ENCODE data around the gene ELMO1. TPM values are rescaled to one million over a fixed set of nuclear protein-coding genes. Genes with fewer than 3 reads are reported as not detected.
A peak's percentile ranks its signal among the peaks of the same experiment; 100 is the strongest.

The ELMO1 gene
- total RNA-seq, 1 donor from 2014 or later, result 112 TPM

- Mint-ChIP-seq H3K27me3 (ENCODE audit: low read depth) (no peaks in the 10 kb centered on the region), H3K4me3 (ENCODE audit: low read depth) (no peak overlapping the region), H3K27ac (no peak overlapping the region), H3K9me3 (peaks cover 4% of the 10 kb centered on the region), H3K4me1 (ENCODE audit: low read depth) (peaks cover 42% of the 10 kb centered on the region), H3K36me3 (ENCODE audit: low read depth) (peaks cover 87% of the 10 kb centered on the region)
- intact Hi-C loops (cut with micrococcal nuclease), result no loop called here
- DNase-seq (ENCODE audit: low spot score), result no peak
These were observed 579.8 kb downstream of the ELMO1 start for GRCh38 chr7:36868727-36869411.

GRCh38 chr7:36865019-36865418 lies 583.6 kb downstream of the ELMO1 start:
- intact Hi-C loops (cut with micrococcal nuclease), result no loop called here
- Mint-ChIP-seq H3K4me1 (ENCODE audit: low read depth) (peaks cover 30% of the 10 kb centered on the region), H3K27ac (no peak overlapping the region), H3K4me3 (ENCODE audit: low read depth) (no peak overlapping the region), H3K9me3 (no peaks in the 10 kb centered on the region), H3K36me3 (ENCODE audit: low read depth) (peaks cover 93% of the 10 kb centered on the region), H3K27me3 (ENCODE audit: low read depth) (no peaks in the 10 kb centered on the region)
- no peak for DNase-seq (ENCODE audit: low spot score)

GRCh38 chr7:36863901-36864701 lies 584.6 kb downstream of the ELMO1 start:
- DNase-seq (ENCODE audit: low spot score), result no peak
- Mint-ChIP-seq H3K4me1 (ENCODE audit: low read depth) (peaks cover 30% of the 10 kb centered on the region), H3K27me3 (ENCODE audit: low read depth) (no peaks in the 10 kb centered on the region), H3K4me3 (ENCODE audit: low read depth) (no peak overlapping the region), H3K9me3 (no peaks in the 10 kb centered on the region), H3K27ac (no peak overlapping the region), H3K36me3 (ENCODE audit: low read depth) (peaks cover 94% of the 10 kb centered on the region)
- intact Hi-C loops (cut with micrococcal nuclease), result no loop called here

- peaks cover 95% of the 10 kb centered on the region for H3K36me3 Mint-ChIP-seq (ENCODE audit: low read depth)
- H3K27me3 Mint-ChIP-seq (ENCODE audit: low read depth), result no peaks in the 10 kb centered on the region
- intact Hi-C loops (cut with micrococcal nuclease), result no loop called here
- H3K27ac Mint-ChIP-seq, result no peak overlapping the region
- DNase-seq (ENCODE audit: low spot score), result no peak
- H3K4me3 Mint-ChIP-seq (ENCODE audit: low read depth), result no peak overlapping the region
- no peaks in the 10 kb centered on the region for H3K9me3 Mint-ChIP-seq
- H3K4me1 Mint-ChIP-seq (ENCODE audit: low read depth), result peaks cover 28% of the 10 kb centered on the region
These were observed 585.8 kb downstream of the ELMO1 start for GRCh38 chr7:36862771-36863261.

- Mint-ChIP-seq H3K4me1 (ENCODE audit: low read depth) (peaks cover 21% of the 10 kb centered on the region), H3K27ac (no peak overlapping the region), H3K9me3 (no peaks in the 10 kb centered on the region), H3K36me3 (ENCODE audit: low read depth) (peaks cover 94% of the 10 kb centered on the region), H3K27me3 (ENCODE audit: low read depth) (no peaks in the 10 kb centered on the region), H3K4me3 (ENCODE audit: low read depth) (no peak overlapping the region)
- no peak for DNase-seq (ENCODE audit: low spot score)
- intact Hi-C loops (cut with micrococcal nuclease), result no loop called here
These were observed 587.0 kb downstream of the ELMO1 start for GRCh38 chr7:36861656-36862055.

GRCh38 chr7:36860681-36861080 lies 588.0 kb downstream of the ELMO1 start:
- no peaks in the 10 kb centered on the region for H3K9me3 Mint-ChIP-seq
- peaks cover 21% of the 10 kb centered on the region for H3K4me1 Mint-ChIP-seq (ENCODE audit: low read depth)
- DNase-seq (ENCODE audit: low spot score), result no peak
- peaks cover 95% of the 10 kb centered on the region for H3K36me3 Mint-ChIP-seq (ENCODE audit: low read depth)
- no peak overlapping the region for H3K27ac Mint-ChIP-seq
- H3K4me3 Mint-ChIP-seq (ENCODE audit: low read depth), result no peak overlapping the region
- intact Hi-C loops (cut with micrococcal nuclease), result no loop called here
- H3K27me3 Mint-ChIP-seq (ENCODE audit: low read depth), result no peaks in the 10 kb centered on the region

- no peak overlapping the region for H3K27ac Mint-ChIP-seq
- no peak for DNase-seq (ENCODE audit: low spot score)
- H3K9me3 Mint-ChIP-seq, result peaks cover 16% of the 10 kb centered on the region
- H3K4me3 Mint-ChIP-seq (ENCODE audit: low read depth), result no peak overlapping the region
- H3K27me3 Mint-ChIP-seq (ENCODE audit: low read depth), result no peaks in the 10 kb centered on the region
- peaks cover 91% of the 10 kb centered on the region for H3K36me3 Mint-ChIP-seq (ENCODE audit: low read depth)
- H3K4me1 Mint-ChIP-seq (ENCODE audit: low read depth), result peaks cover 13% of the 10 kb centered on the region
- intact Hi-C loops (cut with micrococcal nuclease), result loop anchor here (10.0 kb wide), 1 partner anchor 329 kb away; no protein-coding TSS in a partner anchor
These were observed 593.3 kb downstream of the ELMO1 start for GRCh38 chr7:36855330-36855729.

- peaks cover 13% of the 10 kb centered on the region for H3K4me1 Mint-ChIP-seq (ENCODE audit: low read depth)
- no peak overlapping the region for H3K27ac Mint-ChIP-seq
- H3K9me3 Mint-ChIP-seq, result peaks cover 17% of the 10 kb centered on the region
- no peaks in the 10 kb centered on the region for H3K27me3 Mint-ChIP-seq (ENCODE audit: low read depth)
- intact Hi-C loops (cut with micrococcal nuclease), result loop anchor here (1.0 to 10.0 kb wide), 4 partner anchors 12 to 330 kb away; no protein-coding TSS in a partner anchor
- H3K36me3 Mint-ChIP-seq (ENCODE audit: low read depth), result peaks cover 87% of the 10 kb centered on the region
- H3K4me3 Mint-ChIP-seq (ENCODE audit: low read depth), result no peak overlapping the region
- DNase-seq (ENCODE audit: low spot score), result no peak
These were observed 594.0 kb downstream of the ELMO1 start for GRCh38 chr7:36854652-36855051.

GRCh38 chr7:36852931-36853330 lies 595.7 kb downstream of the ELMO1 start:
- no peak overlapping the region for H3K27ac Mint-ChIP-seq
- no peak for DNase-seq (ENCODE audit: low spot score)
- peaks cover 13% of the 10 kb centered on the region for H3K4me1 Mint-ChIP-seq (ENCODE audit: low read depth)
- no peak overlapping the region for H3K4me3 Mint-ChIP-seq (ENCODE audit: low read depth)
- peaks cover 23% of the 10 kb centered on the region for H3K9me3 Mint-ChIP-seq
- intact Hi-C loops (cut with micrococcal nuclease), result loop anchor here (2.0 to 10.0 kb wide), 4 partner anchors 109 to 332 kb away; no protein-coding TSS in a partner anchor
- H3K36me3 Mint-ChIP-seq (ENCODE audit: low read depth), result peaks cover 76% of the 10 kb centered on the region
- no peaks in the 10 kb centered on the region for H3K27me3 Mint-ChIP-seq (ENCODE audit: low read depth)

GRCh38 chr7:36852017-36852416 lies 596.6 kb downstream of the ELMO1 start:
- peaks cover 32% of the 10 kb centered on the region for H3K9me3 Mint-ChIP-seq
- H3K27ac Mint-ChIP-seq, result peak overlapping the region; percentile 78
- no peak overlapping the region for H3K4me3 Mint-ChIP-seq (ENCODE audit: low read depth)
- peaks cover 72% of the 10 kb centered on the region for H3K36me3 Mint-ChIP-seq (ENCODE audit: low read depth)
- H3K27me3 Mint-ChIP-seq (ENCODE audit: low read depth), result no peaks in the 10 kb centered on the region
- H3K4me1 Mint-ChIP-seq (ENCODE audit: low read depth), result peaks cover 13% of the 10 kb centered on the region
- intact Hi-C loops (cut with micrococcal nuclease), result loop anchor here (2.0 to 10.0 kb wide), 4 partner anchors 110 to 333 kb away; no protein-coding TSS in a partner anchor
- no peak for DNase-seq (ENCODE audit: low spot score)

- H3K27ac Mint-ChIP-seq, result peak overlapping the region; percentile 78
- no peak overlapping the region for H3K4me3 Mint-ChIP-seq (ENCODE audit: low read depth)
- no peak for DNase-seq (ENCODE audit: low spot score)
- H3K36me3 Mint-ChIP-seq (ENCODE audit: low read depth), result peaks cover 72% of the 10 kb centered on the region
- no peaks in the 10 kb centered on the region for H3K27me3 Mint-ChIP-seq (ENCODE audit: low read depth)
- peaks cover 13% of the 10 kb centered on the region for H3K4me1 Mint-ChIP-seq (ENCODE audit: low read depth)
- intact Hi-C loops (cut with micrococcal nuclease), result loop anchor here (1.0 to 10.0 kb wide), 4 partner anchors 111 to 333 kb away; partner anchors contain the start of gene AOAH
- peaks cover 38% of the 10 kb centered on the region for H3K9me3 Mint-ChIP-seq
These were observed 597.3 kb downstream of the ELMO1 start for GRCh38 chr7:36851382-36851781.

GRCh38 chr7:36847946-36848345 lies 600.7 kb downstream of the ELMO1 start:
- no peaks in the 10 kb centered on the region for H3K27me3 Mint-ChIP-seq (ENCODE audit: low read depth)
- H3K4me1 Mint-ChIP-seq (ENCODE audit: low read depth), result peaks cover 13% of the 10 kb centered on the region
- no peak overlapping the region for H3K4me3 Mint-ChIP-seq (ENCODE audit: low read depth)
- H3K27ac Mint-ChIP-seq, result no peak overlapping the region
- peaks cover 48% of the 10 kb centered on the region for H3K36me3 Mint-ChIP-seq (ENCODE audit: low read depth)
- intact Hi-C loops (cut with micrococcal nuclease), result no loop called here
- peaks cover 49% of the 10 kb centered on the region for H3K9me3 Mint-ChIP-seq
- DNase-seq (ENCODE audit: low spot score), result no peak

- intact Hi-C loops (cut with micrococcal nuclease), result no loop called here
- H3K4me1 Mint-ChIP-seq (ENCODE audit: low read depth), result no peaks in the 10 kb centered on the region
- H3K9me3 Mint-ChIP-seq, result peaks cover 32% of the 10 kb centered on the region
- peaks cover 22% of the 10 kb centered on the region for H3K36me3 Mint-ChIP-seq (ENCODE audit: low read depth)
- no peak overlapping the region for H3K27ac Mint-ChIP-seq
- DNase-seq (ENCODE audit: low spot score), result no peak
- no peak overlapping the region for H3K4me3 Mint-ChIP-seq (ENCODE audit: low read depth)
- no peaks in the 10 kb centered on the region for H3K27me3 Mint-ChIP-seq (ENCODE audit: low read depth)
These were observed 604.3 kb downstream of the ELMO1 start for GRCh38 chr7:36844374-36844773.
